PC-9 (cell line): ENCODE measurements around the gene TPD52L1. TPM values are rescaled to one million over a fixed set of nuclear protein-coding genes. Genes with fewer than 3 reads are reported as not detected.

Experiments
- BruUV-seq: library from RNA; stranded (reverse); fragments of 400-500 nt; replicated peaks from 2 replicates; lab custom pipeline; 2021; lab: Mats Ljungman, UMichigan
- CTCF ChIA-PET: fragments of 300-600 bp; sonication (Branson Sonifier 250); formaldehyde crosslinking; loops from one replicate; lab custom pipeline; 2022; ENCODE audit warnings: antibody characterized with exemption; lab: Charles Lee
- POLR2A ChIA-PET: fragments of 300-600 bp; sonication (Branson Sonifier 250); formaldehyde crosslinking; loops from one replicate; lab custom pipeline; 2022; ENCODE audit warnings: antibody characterized with exemption; ENCODE audit not compliant: unreplicated experiment; lab: Charles Lee
- DNase-seq, 2 experiments: peaks; one replicate each; pipeline versions ENCODE4 v3.0.0 to v3.0.0-alpha.2; 2015 to 2022; ENCODE audit warnings: mixed read lengths in 1 of 2
- H2AFZ ChIP-seq: fragments of 200-600 bp; sonication (generic); 2 replicates; pipeline ENCODE4 v1.8.1; 2017; ENCODE audit warnings: antibody characterized with exemption
- H3F3A ChIP-seq: fragments of 200-600 bp; sonication (generic); 2 replicates; pipeline ENCODE4 v1.8.1; 2017; ENCODE audit warnings: antibody characterized with exemption, mild to moderate bottlenecking, low read depth; ENCODE audit not compliant: insufficient read depth
- H3K27ac ChIP-seq: fragments of 200-600 bp; sonication (generic); 2 replicates; pipeline ENCODE4 v1.6.1; 2016; ENCODE audit warnings: mixed run types
- H3K27me3 ChIP-seq: fragments of 200-600 bp; sonication (generic); 2 replicates; pipeline ENCODE4 v1.6.1; 2016; ENCODE audit warnings: low read depth, mixed run types; ENCODE audit not compliant: insufficient read depth
- H3K36me3 ChIP-seq: fragments of 200-600 bp; sonication (generic); 2 replicates; pipeline ENCODE4 v1.6.1; 2016; ENCODE audit warnings: low read depth, mixed run types
- H3K4me1 ChIP-seq: fragments of 200-600 bp; sonication (generic); replicated peaks from 2 replicates; pipeline ENCODE4 v1.6.1; 2016; ENCODE audit warnings: mixed run types; ENCODE audit not compliant: insufficient read depth
- H3K4me2 ChIP-seq: fragments of 200-600 bp; sonication (generic); 2 replicates; pipeline ENCODE4 v1.6.1; 2017; ENCODE audit warnings: mixed run types
- H3K4me3 ChIP-seq: fragments of 200-600 bp; sonication (generic); 2 replicates; pipeline ENCODE4 v1.6.1; 2016; ENCODE audit warnings: mixed run types
- H3K79me2 ChIP-seq: fragments of 200-600 bp; sonication (generic); 2 replicates; pipeline ENCODE4 v1.6.1; 2017; ENCODE audit warnings: low read depth, mixed run types
- H3K9me2 ChIP-seq: fragments of 200-600 bp; sonication (generic); 2 replicates; pipeline ENCODE4 v1.8.1; 2017; ENCODE audit warnings: mild to moderate bottlenecking; ENCODE audit not compliant: insufficient read depth
- H3K9me3 ChIP-seq: fragments of 200-600 bp; sonication (generic); 2 replicates; pipeline ENCODE4 v1.8.1; 2016; ENCODE audit warnings: low read depth; ENCODE audit not compliant: insufficient read depth
- H4K20me1 ChIP-seq: fragments of 200-600 bp; sonication (generic); 2 replicates; pipeline ENCODE4 v1.8.1; 2017; ENCODE audit not compliant: insufficient read depth
- CTCF ChIP-seq: fragments of 200-600 bp; sonication (generic); conservative IDR thresholded peaks from 2 replicates; pipeline ENCODE4 v1.6.1; 2017; ENCODE audit warnings: mixed run types, antibody characterized with exemption, mild to moderate bottlenecking, moderate library complexity
- EZH2 ChIP-seq: fragments of 200-600 bp; sonication (generic); IDR thresholded peaks from 2 replicates; pipeline ENCODE4 v1.8.0; 2017; ENCODE audit warnings: antibody characterized with exemption, low read depth
- intact Hi-C: fragments of 100-400 bp; cut with micrococcal nuclease; formaldehyde crosslinking; loops from one replicate; pipeline ENCODE4 v1.10.0; 2022; ENCODE audit not compliant: unreplicated experiment
- total RNA-seq: library from RNA; stranded (reverse); gene quantifications from 2 replicates; pipeline ENCODE4 v1.2.3, GENCODE V29; 2021

TPD52L1 gene
- total RNA-seq, 1 experiment from 2014 or later, result 203 TPM

DNA sequence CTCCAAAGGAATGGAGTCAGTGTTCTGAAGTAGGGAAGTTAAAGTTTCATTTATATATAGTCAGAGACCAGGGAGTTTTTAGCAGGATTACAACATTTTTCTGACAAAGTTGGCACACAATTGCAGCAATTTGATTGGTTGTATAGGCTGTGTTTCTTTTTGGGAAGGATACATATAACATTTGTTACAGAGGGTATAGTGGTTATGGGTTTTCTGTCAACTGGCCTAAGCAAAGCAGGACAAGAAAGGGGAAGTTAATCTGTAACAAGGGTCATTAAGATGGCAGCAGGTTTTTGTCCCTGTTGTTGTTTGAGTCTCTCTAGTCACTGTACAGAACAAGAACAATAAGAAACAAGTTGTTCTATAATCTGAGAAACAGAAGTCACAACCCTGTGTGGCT, 41.4 kb downstream of the TPD52L1 start:
- DNase-seq, result no peak
- peaks cover 60% of the 10 kb centered on the region for H3K79me2 ChIP-seq
- TF ChIP-seq CTCF (no peak), EZH2 (no peak)
- no TSS peak for BruUV-seq
- no peaks in the 10 kb centered on the region for H3K9me2 ChIP-seq
- no peaks in the 10 kb centered on the region for H3K27me3 ChIP-seq
- H3K9me3 ChIP-seq, result no peaks in the 10 kb centered on the region
- no peak overlapping the region for H3K4me3 ChIP-seq
- peaks cover 27% of the 10 kb centered on the region; the same call in 1 of the 2 replicates for H3F3A ChIP-seq
- H4K20me1 ChIP-seq, result no peaks in the 10 kb centered on the region
- POLR2A ChIA-PET, result no interaction called here
- H3K4me2 ChIP-seq, result no peak overlapping the region
- CTCF ChIA-PET, result no interaction called here
- peaks cover 7% of the 10 kb centered on the region for H3K36me3 ChIP-seq
- peaks cover 74% of the 10 kb centered on the region for H3K4me1 ChIP-seq
- intact Hi-C loops, result loop anchor here (5.0 to 10.0 kb wide), 2 partner anchors 233 to 750 kb away; partner anchors contain the start of gene RNF217
- H2AFZ ChIP-seq, result no peak overlapping the region
- H3K27ac ChIP-seq, result peak overlapping the region; percentile 67

GRCh38 chr6:125195526-125195925, 42.0 kb downstream of the TPD52L1 start:
- H3K4me3 ChIP-seq, result no peak overlapping the region
- H3K27me3 ChIP-seq, result no peaks in the 10 kb centered on the region
- ChIA-PET CTCF (no interaction called here), POLR2A (no interaction called here)
- BruUV-seq, result no TSS peak
- peak overlapping the region; percentile 67 for H3K27ac ChIP-seq
- H3K36me3 ChIP-seq, result peaks cover 7% of the 10 kb centered on the region
- H3F3A ChIP-seq, result peaks cover 33% of the 10 kb centered on the region; the same call in 1 of the 2 replicates
- no peaks in the 10 kb centered on the region for H3K9me2 ChIP-seq
- H3K9me3 ChIP-seq, result no peaks in the 10 kb centered on the region
- H3K4me2 ChIP-seq, result peak overlapping the region; percentile 18; the same call in 1 of the 2 replicates
- H2AFZ ChIP-seq, result no peak overlapping the region
- H4K20me1 ChIP-seq, result no peaks in the 10 kb centered on the region
- peaks cover 66% of the 10 kb centered on the region for H3K79me2 ChIP-seq
- peaks cover 80% of the 10 kb centered on the region for H3K4me1 ChIP-seq
- DNase-seq, result peak; percentile 17 to 81
- intact Hi-C loops, result loop anchor here (5.0 to 10.0 kb wide), 2 partner anchors 233 to 749 kb away; partner anchors contain the start of gene RNF217
- no peak for TF ChIP-seq CTCF
- no peak for TF ChIP-seq EZH2

GRCh38 chr6:125196613-125197012, 43.0 kb downstream of the TPD52L1 start:
- 0 out of 2 replicates have a peak overlapping the region, but pooled peaks have one; percentile 55 for H3K27ac ChIP-seq
- no TSS peak for BruUV-seq
- H3K27me3 ChIP-seq, result no peaks in the 10 kb centered on the region
- peaks cover 87% of the 10 kb centered on the region for H3K4me1 ChIP-seq
- ChIA-PET CTCF (interaction anchor here (1.1 kb wide), 1 partner anchor 72 kb away, joined by 3 read pairs; no protein-coding TSS in a partner anchor), POLR2A (no interaction called here)
- no peaks in the 10 kb centered on the region for H4K20me1 ChIP-seq
- no peak overlapping the region for H3K4me2 ChIP-seq
- TF ChIP-seq CTCF, result no peak
- TF ChIP-seq EZH2, result no peak
- peaks cover 71% of the 10 kb centered on the region for H3K79me2 ChIP-seq
- H3K9me2 ChIP-seq, result no peaks in the 10 kb centered on the region
- H2AFZ ChIP-seq, result no peak overlapping the region
- H3K36me3 ChIP-seq, result peaks cover 7% of the 10 kb centered on the region
- no peak for DNase-seq
- no peaks in the 10 kb centered on the region for H3K9me3 ChIP-seq
- peaks cover 44% of the 10 kb centered on the region for H3F3A ChIP-seq
- H3K4me3 ChIP-seq, result no peak overlapping the region
- intact Hi-C loops, result loop anchor here (5.0 to 10.0 kb wide), 2 partner anchors 234 to 748 kb away; partner anchors contain the start of gene RNF217
